ENCODE results near the gene FIBP.
A peak's percentile ranks its signal among the peaks of the same experiment; 100 is the strongest.
"Not testable (repeated sequence)": the region's sequence is repeated elsewhere in the genome, so short reads cannot be mapped to it uniquely, and the experiment has no call there.

FIBP gene

GRCh38 chr11:65849366-65849765, 38.9 kb downstream of the FIBP start:
- TF ChIP-seq CTCF (IDR thresholded peaks at IDR 0.05) = no peak
- peak overlapping the region; percentile 12; the same call in 1 of the 2 replicates for H3K27ac ChIP-seq

- not testable (repeated sequence) for H3K27ac ChIP-seq
Measured at GRCh38 chr11:65848693-65849092, 39.6 kb downstream of the FIBP start.

- TF ChIP-seq ZFX (IDR thresholded peaks at IDR 0.05; ENCODE audit: borderline replicate concordance) (no peak), CTCF (IDR thresholded peaks at IDR 0.05) (no peak)
- no peak overlapping the region for H3K27ac ChIP-seq
Measured at GRCh38 chr11:65847746-65848145, 40.5 kb downstream of the FIBP start.

- TF ChIP-seq CTCF (IDR thresholded peaks at IDR 0.05) (no peak), ZFX (IDR thresholded peaks at IDR 0.05; ENCODE audit: borderline replicate concordance) (no peak)
- peak overlapping the region; percentile 71 for H3K27ac ChIP-seq
Measured at GRCh38 chr11:65844231-65844872, 43.9 kb downstream of the FIBP start.

GRCh38 chr11:65843811-65844210, 44.5 kb downstream of the FIBP start:
- peak overlapping the region; percentile 71 for H3K27ac ChIP-seq
- TF ChIP-seq ZFX (IDR thresholded peaks at IDR 0.05; ENCODE audit: borderline replicate concordance) (no peak), CTCF (IDR thresholded peaks at IDR 0.05) (no peak)

GRCh38 chr11:65842144-65842543, 46.1 kb downstream of the FIBP start:
- no peak for TF ChIP-seq CTCF (IDR thresholded peaks at IDR 0.05)
- no peak for TF ChIP-seq ZFX (IDR thresholded peaks at IDR 0.05; ENCODE audit: borderline replicate concordance)

GRCh38 chr11:65834202-65834601, 54.1 kb downstream of the FIBP start:
- H3K27ac ChIP-seq = no peak overlapping the region
- TF ChIP-seq CTCF (IDR thresholded peaks at IDR 0.05) = no peak
- no peak for TF ChIP-seq ZFX (IDR thresholded peaks at IDR 0.05; ENCODE audit: borderline replicate concordance)

More at GRCh38 chr11:65842144-65842543, 46.1 kb downstream of the FIBP start:
- no peak overlapping the region for H3K27ac ChIP-seq
